Mesenchymal stem cell (in vitro differentiated cells and primary cell): ENCODE results near the gene PTPRN.

Experiments
- DNase-seq: peaks from one replicate; pipeline ENCODE4 v3.0.0-alpha.2; 2013
- H2AFZ ChIP-seq: one replicate; pipeline ENCODE4 v1.6.1; 2013; ENCODE audit warnings: low read depth, mild to moderate bottlenecking, control low read depth, inconsistent platforms, low read length, moderate library complexity
- H2AK5ac ChIP-seq: 2 replicates; pipeline ENCODE4 v1.6.1; 2013; ENCODE audit warnings: low read length, moderate library complexity, mild to moderate bottlenecking, inconsistent platforms; ENCODE audit not compliant: severe bottlenecking
- H2BK120ac ChIP-seq: one replicate; pipeline ENCODE4 v1.6.1; 2013; ENCODE audit warnings: low read depth, mild to moderate bottlenecking, inconsistent platforms, low read length, moderate library complexity
- H2BK12ac ChIP-seq, 2 experiments: one replicate each; pipeline ENCODE4 v1.6.1; 2013; ENCODE audit warnings: inconsistent platforms in 2 of 2, low read length in 2 of 2, mild to moderate bottlenecking in 2 of 2, moderate library complexity in 2 of 2, control low read depth in 1 of 2
- H2BK15ac ChIP-seq: one replicate; pipeline ENCODE4 v1.6.1; 2013; ENCODE audit warnings: mild to moderate bottlenecking, low read depth, inconsistent platforms; ENCODE audit not compliant: poor library complexity, severe bottlenecking
- H2BK5ac ChIP-seq: 2 replicates; pipeline ENCODE4 v1.6.1; 2013; ENCODE audit warnings: low read depth, mild to moderate bottlenecking, low read length, control low read depth, inconsistent platforms; ENCODE audit not compliant: poor library complexity, severe bottlenecking
- H3K14ac ChIP-seq, 2 experiments: one replicate each; pipeline ENCODE4 v1.6.1; 2013; ENCODE audit warnings: inconsistent platforms in 2 of 2, low read length in 2 of 2, control low read depth in 1 of 2, mild to moderate bottlenecking in 1 of 2, moderate library complexity in 1 of 2
- H3K18ac ChIP-seq, 2 experiments: one replicate each; pipeline ENCODE4 v1.6.1; 2013; ENCODE audit warnings: inconsistent platforms in 2 of 2, low read length in 2 of 2, control low read depth in 1 of 2, low read depth in 1 of 2, mild to moderate bottlenecking in 1 of 2
- H3K23ac ChIP-seq, 2 experiments: one replicate each; pipeline ENCODE4 v1.6.1; 2013; ENCODE audit warnings: inconsistent platforms in 2 of 2, low read length in 2 of 2, mild to moderate bottlenecking in 2 of 2, moderate library complexity in 2 of 2, control low read depth in 1 of 2
- H3K27ac ChIP-seq: 2 replicates; pipeline ENCODE4 v1.5.1; 2013; ENCODE audit warnings: mild to moderate bottlenecking, moderate library complexity, low read length, control low read depth, inconsistent platforms; ENCODE audit not compliant: poor library complexity, severe bottlenecking
- H3K27me3 ChIP-seq, 2 experiments: 2 replicates each; pipeline versions ENCODE4 v1.6.1 to v1.7.0; 2013; ENCODE audit warnings: low read length in 2 of 2, mild to moderate bottlenecking in 2 of 2, moderate library complexity in 2 of 2, control low read depth in 1 of 2, inconsistent platforms in 1 of 2; ENCODE audit not compliant: control insufficient read depth in 1 of 2, insufficient read depth in 1 of 2
- H3K36me3 ChIP-seq, 2 experiments: 2 replicates each; pipeline versions ENCODE4 v1.6.1 to v1.7.0; 2013; ENCODE audit warnings: low read length in 2 of 2, control low read depth in 1 of 2, inconsistent platforms in 1 of 2, low read depth in 1 of 2, mild to moderate bottlenecking in 1 of 2; ENCODE audit not compliant: insufficient read depth in 2 of 2, control insufficient read depth in 1 of 2
- H3K4ac ChIP-seq, 2 experiments: one replicate each; pipeline ENCODE4 v1.6.1; 2013; ENCODE audit warnings: inconsistent platforms in 2 of 2, low read length in 2 of 2, mild to moderate bottlenecking in 2 of 2, moderate library complexity in 2 of 2, control low read depth in 1 of 2, low read depth in 1 of 2
- H3K4me1 ChIP-seq: 2 replicates; pipeline ENCODE4 v1.6.1; 2013; ENCODE audit warnings: low read depth, low read length, control low read depth; ENCODE audit not compliant: control insufficient read depth, insufficient read depth
- H3K4me2 ChIP-seq: 2 replicates; pipeline ENCODE4 v1.6.1; 2013; ENCODE audit warnings: low read length, mild to moderate bottlenecking, inconsistent platforms; ENCODE audit not compliant: poor library complexity, severe bottlenecking
- H3K4me3 ChIP-seq, 2 experiments: 2 replicates each; pipeline versions ENCODE4 v1.5.1 to v1.7.0; 2013; ENCODE audit warnings: low read length in 2 of 2, mild to moderate bottlenecking in 2 of 2, control low read depth in 1 of 2, low read depth in 1 of 2; ENCODE audit not compliant: insufficient read depth in 1 of 2
- H3K79me1 ChIP-seq: replicated peaks from 2 replicates; pipeline ENCODE4 v1.6.1; 2013; ENCODE audit warnings: mild to moderate bottlenecking, control low read depth, low read length, inconsistent platforms; ENCODE audit not compliant: poor library complexity, severe bottlenecking
- H3K9ac ChIP-seq: 2 replicates; pipeline ENCODE4 v1.7.0; 2013; ENCODE audit warnings: mild to moderate bottlenecking, low read length, moderate library complexity
- H3K9me3 ChIP-seq: 2 replicates; pipeline ENCODE4 v1.7.0; 2013; ENCODE audit warnings: mild to moderate bottlenecking, low read length; ENCODE audit not compliant: control insufficient read depth
- H4K8ac ChIP-seq: one replicate; pipeline ENCODE4 v1.6.1; 2013; ENCODE audit warnings: inconsistent platforms, mild to moderate bottlenecking, low read length, moderate library complexity
- H4K91ac ChIP-seq: one replicate; pipeline ENCODE4 v1.6.1; 2013; ENCODE audit warnings: mild to moderate bottlenecking, low read length, inconsistent platforms
- WGBS: methylation state at CpG from one replicate; pipeline ENCODE4 v1.1.7; 2013; ENCODE audit warnings: mixed read lengths; 5-methylcytosine and 5-hydroxymethylcytosine counted together

The PTPRN gene

DNA sequence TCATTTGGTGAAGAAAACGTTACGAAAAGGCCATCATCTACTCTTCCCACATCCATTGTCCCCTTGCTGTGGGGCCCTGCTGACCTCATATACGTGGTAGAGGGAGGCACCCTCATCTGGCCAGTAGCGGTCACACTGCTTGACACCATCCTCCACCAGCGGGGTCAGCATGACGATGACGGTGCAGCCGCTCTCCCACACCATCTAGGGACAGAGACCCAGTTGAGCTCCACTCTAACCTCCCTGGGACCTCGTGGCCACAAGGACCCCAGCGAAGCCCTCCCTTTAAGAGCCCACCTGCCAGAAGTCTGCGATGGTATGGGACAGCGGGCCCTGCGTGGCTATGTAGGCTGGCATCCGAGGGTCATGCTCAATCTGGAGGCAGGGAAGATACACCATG is 13.1 kb downstream of the PTPRN start:
- H3K4ac ChIP-seq = no peak overlapping the region
- no peaks in the 10 kb centered on the region for H3K9me3 ChIP-seq
- H4K8ac ChIP-seq = no peak overlapping the region

DNA sequence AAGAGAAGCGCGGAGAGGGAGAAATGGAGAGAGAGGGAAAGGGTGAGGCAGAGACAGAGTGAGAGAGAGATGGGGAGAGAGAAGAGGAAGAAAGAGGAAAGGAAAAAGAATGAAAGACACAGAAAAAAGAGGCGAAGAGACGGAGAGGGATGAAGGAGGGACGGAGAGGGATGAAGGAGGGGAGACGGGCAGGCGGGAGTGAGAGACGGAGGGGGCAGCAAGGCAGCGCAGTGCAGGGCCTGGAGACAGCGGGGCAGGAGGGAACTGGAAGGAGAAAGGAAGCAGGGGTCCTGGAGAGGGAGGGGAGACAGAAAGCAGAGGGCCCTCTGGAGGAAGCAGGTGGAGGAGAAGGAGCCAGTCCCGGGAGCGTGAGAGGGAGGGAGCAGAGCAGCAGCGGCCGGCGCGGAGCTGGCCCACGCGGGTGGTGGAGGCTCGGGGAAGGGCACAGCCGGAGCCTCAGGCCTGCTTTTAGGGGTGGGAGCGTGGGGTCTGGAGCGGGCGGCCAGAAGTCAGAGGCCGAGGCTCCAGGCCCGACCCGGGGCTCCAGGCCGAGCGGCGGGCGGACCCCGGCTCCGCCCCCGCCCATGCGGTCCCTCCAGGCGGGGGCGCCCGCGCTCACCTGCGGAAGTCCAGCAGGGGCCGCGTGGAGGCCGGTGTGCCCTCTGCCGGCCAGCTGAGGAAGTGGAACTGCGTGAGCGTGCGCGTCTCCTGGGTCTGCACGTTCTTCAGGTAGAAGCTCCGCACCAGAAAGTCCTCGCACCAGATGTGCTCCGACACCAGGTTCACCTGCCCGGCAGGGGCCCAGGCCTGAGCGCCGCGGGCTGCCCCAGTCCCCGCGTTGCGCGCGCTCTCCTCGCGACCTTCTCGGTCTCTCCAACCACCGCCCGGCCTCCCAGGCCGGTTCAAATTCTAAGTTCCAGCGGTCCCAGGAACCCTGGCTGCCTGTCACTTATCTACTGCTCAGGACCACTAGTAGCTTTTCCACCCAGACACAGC is 14.5 kb downstream of the PTPRN start:
- H3K4ac ChIP-seq = peak overlapping the region in 1 of 2 experiments; percentile 15
- H2BK12ac ChIP-seq = peak overlapping the region in 1 of 2 experiments; percentile 31
- H3K79me1 ChIP-seq = no peaks in the 10 kb centered on the region
- peak overlapping the region; percentile 78 for H3K4me2 ChIP-seq
- peak overlapping the region; percentile 80 for H3K9ac ChIP-seq
- H4K8ac ChIP-seq = peak overlapping the region; percentile 89
- H3K14ac ChIP-seq = no peak overlapping the region
- peak overlapping the region; percentile 77 for H2AFZ ChIP-seq
- no peak overlapping the region for H3K27ac ChIP-seq
- H2BK15ac ChIP-seq = peak overlapping the region; percentile 62
- DNase-seq = peak; percentile 72
- peak overlapping the region in 1 of 2 experiments; percentile 40 for H3K18ac ChIP-seq
- H3K27me3 ChIP-seq = peaks cover 8 to 9% of the 10 kb centered on the region in 2 experiments
- no peak overlapping the region for H4K91ac ChIP-seq
- H3K4me1 ChIP-seq = peaks cover 14% of the 10 kb centered on the region
- H3K36me3 ChIP-seq = no peaks in the 10 kb centered on the region
- peak overlapping the region; percentile 12 for H2BK120ac ChIP-seq
- no peaks in the 10 kb centered on the region for H3K9me3 ChIP-seq
- 6% methylated on average over 63 of the region's 67 CpGs for WGBS
- H2AK5ac ChIP-seq = no peak overlapping the region
- H3K4me3 ChIP-seq = peak overlapping the region; percentile 62 to 76
- no peak overlapping the region for H2BK5ac ChIP-seq
- H3K23ac ChIP-seq = no peak overlapping the region

More for the DNA sequence above, 13.1 kb downstream of the PTPRN start:
- H3K4me3 ChIP-seq = no peak overlapping the region
- H3K4me2 ChIP-seq = no peak overlapping the region
- H3K27ac ChIP-seq = no peak overlapping the region
- H2AK5ac ChIP-seq = no peak overlapping the region
- H2AFZ ChIP-seq = no peak overlapping the region
- no peaks in the 10 kb centered on the region for H3K36me3 ChIP-seq
- peak overlapping the region in 1 of 2 experiments; percentile 10 for H3K14ac ChIP-seq
- no peak overlapping the region for H2BK12ac ChIP-seq
- H3K18ac ChIP-seq = no peak overlapping the region
- peaks cover 9% of the 10 kb centered on the region for H3K4me1 ChIP-seq
- H3K9ac ChIP-seq = no peak overlapping the region
- WGBS = 90% methylated on average over 14 of the region's 14 CpGs
- H4K91ac ChIP-seq = peak overlapping the region; percentile 28
- H3K23ac ChIP-seq = no peak overlapping the region
- no peak overlapping the region for H2BK120ac ChIP-seq
- DNase-seq = no peak
- H3K27me3 ChIP-seq = peaks cover 22 to 23% of the 10 kb centered on the region in 2 experiments
- H2BK15ac ChIP-seq = no peak overlapping the region
- no peaks in the 10 kb centered on the region for H3K79me1 ChIP-seq
- no peak overlapping the region for H2BK5ac ChIP-seq

DNA sequence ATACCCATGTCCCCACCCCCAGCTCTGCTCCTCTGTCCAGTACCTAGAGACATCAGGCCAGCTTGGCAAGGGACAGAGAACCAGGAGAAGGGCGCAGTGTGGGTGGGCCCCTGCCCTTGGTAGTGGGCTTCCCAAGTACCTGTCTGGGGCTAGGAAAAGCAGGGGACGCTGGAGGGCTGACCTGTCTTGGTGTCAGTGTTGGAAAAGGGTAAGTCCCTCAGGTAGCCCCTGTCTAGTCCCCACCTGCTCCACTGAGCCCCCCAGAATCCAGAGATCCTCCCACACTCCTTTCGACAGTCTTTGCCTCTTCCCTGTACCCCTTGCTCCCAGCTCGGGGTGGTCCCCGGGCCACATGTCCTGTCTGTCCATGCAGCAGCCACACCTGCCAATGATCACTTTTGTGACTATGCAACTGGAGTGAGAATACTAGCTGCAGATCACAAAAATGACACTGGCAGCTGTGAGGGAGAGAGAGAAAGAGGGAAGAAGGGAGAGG is 15.4 kb downstream of the PTPRN start:
- Histone ChIP-seq H2BK120ac (no peak overlapping the region), H4K8ac (no peak overlapping the region), H2AK5ac (no peak overlapping the region), H2BK15ac (peak overlapping the region; percentile 1), H3K79me1 (no peaks in the 10 kb centered on the region), H2BK5ac (no peak overlapping the region), H3K23ac (no peak overlapping the region), H3K9me3 (no peaks in the 10 kb centered on the region), H4K91ac (no peak overlapping the region), H3K14ac (no peak overlapping the region), H2AFZ (no peak overlapping the region), H3K9ac (peak overlapping the region; percentile 80), H3K4me2 (no peak overlapping the region), H3K36me3 (no peaks in the 10 kb centered on the region), H3K18ac (no peak overlapping the region), H2BK12ac (no peak overlapping the region), H3K27me3 (no peaks in the 10 kb centered on the region), H3K4me1 (peaks cover 16% of the 10 kb centered on the region), H3K4me3 (no peak overlapping the region), H3K27ac (no peak overlapping the region), H3K4ac (no peak overlapping the region)
- WGBS = 97% methylated on average over 5 of the region's 5 CpGs
- DNase-seq = no peak

DNA sequence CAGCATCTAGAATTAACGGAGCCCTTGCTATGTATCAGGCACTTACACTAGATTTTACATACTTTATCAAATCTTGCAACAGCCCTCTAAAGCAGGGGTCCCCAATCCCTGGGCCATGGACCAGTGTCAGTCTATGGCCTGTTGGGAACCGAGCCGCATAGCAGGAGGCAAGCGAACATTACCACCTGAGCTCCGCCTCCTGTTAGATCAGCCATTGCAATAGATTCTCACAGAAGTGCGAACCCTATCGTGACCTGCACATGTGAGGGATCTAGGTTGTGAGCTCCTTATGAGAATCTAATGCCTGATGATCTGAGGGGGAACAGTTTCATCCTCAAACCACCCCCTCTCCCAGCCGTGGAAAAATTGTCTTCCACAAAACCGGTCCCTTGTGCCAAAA is 16.6 kb downstream of the PTPRN start:
- Histone ChIP-seq H3K27me3 (no peaks in the 10 kb centered on the region), H3K4ac (no peak overlapping the region)
- WGBS = 99% methylated on average over 9 of the region's 9 CpGs

More for the DNA sequence above, 16.6 kb downstream of the PTPRN start:
- Histone ChIP-seq H2AK5ac (no peak overlapping the region), H3K9ac (no peak overlapping the region), H2AFZ (no peak overlapping the region), H3K9me3 (no peaks in the 10 kb centered on the region), H3K23ac (no peak overlapping the region), H3K36me3 (no peaks in the 10 kb centered on the region), H3K79me1 (no peaks in the 10 kb centered on the region), H4K91ac (no peak overlapping the region), H2BK12ac (no peak overlapping the region), H3K14ac (no peak overlapping the region), H3K18ac (no peak overlapping the region), H4K8ac (no peak overlapping the region), H3K4me1 (peaks cover 14% of the 10 kb centered on the region), H3K4me3 (no peak overlapping the region), H3K4me2 (no peak overlapping the region), H2BK5ac (no peak overlapping the region), H2BK15ac (no peak overlapping the region), H3K27ac (no peak overlapping the region), H2BK120ac (no peak overlapping the region)
- DNase-seq = no peak
